Endothelial cell of umbilical vein (primary cell): ENCODE results near the gene FAM204A.

Experiments used
- EZH2 ChIP-seq: IDR thresholded peaks from 2 replicates; pipeline ENCODE4 v1.6.1; 2012; ENCODE audit warnings: borderline replicate concordance, low read depth, mild to moderate bottlenecking, moderate library complexity, low read length, inconsistent platforms; ENCODE audit not compliant: severe bottlenecking
- POLR2A ChIP-seq: IDR thresholded peaks from 2 replicates; pipeline ENCODE4 v1.6.1; 2012; ENCODE audit warnings: low read depth, mild to moderate bottlenecking, control low read depth, low read length
- POLR2AphosphoS5 ChIP-seq: IDR thresholded peaks from 2 replicates; pipeline ENCODE4 v1.6.1; 2012; ENCODE audit warnings: low read depth, mild to moderate bottlenecking, control low read depth, low read length, moderate library complexity; ENCODE audit not compliant: insufficient read depth
- TF ChIP-seq, protein P1 (sequence below), 2 donors: IDR thresholded peaks; 1 replicate in 1 of 2; 2 replicates in 1 of 2; pipeline ENCODE4 v1.5.1; 2011; ENCODE audit warnings: low read length in 2 of 2, mild to moderate bottlenecking in 2 of 2, moderate library complexity in 2 of 2, control low read depth in 1 of 2, inconsistent platforms in 1 of 2, low read depth in 1 of 2; ENCODE audit not compliant: insufficient read depth in 1 of 2; ENCODE audit errors: extremely low read depth in 1 of 2
- TF ChIP-seq, protein P2 (sequence below): IDR thresholded peaks from 2 replicates; pipeline ENCODE4 v1.6.1; 2011; ENCODE audit not compliant: insufficient read depth, insufficient read length

DNA sequence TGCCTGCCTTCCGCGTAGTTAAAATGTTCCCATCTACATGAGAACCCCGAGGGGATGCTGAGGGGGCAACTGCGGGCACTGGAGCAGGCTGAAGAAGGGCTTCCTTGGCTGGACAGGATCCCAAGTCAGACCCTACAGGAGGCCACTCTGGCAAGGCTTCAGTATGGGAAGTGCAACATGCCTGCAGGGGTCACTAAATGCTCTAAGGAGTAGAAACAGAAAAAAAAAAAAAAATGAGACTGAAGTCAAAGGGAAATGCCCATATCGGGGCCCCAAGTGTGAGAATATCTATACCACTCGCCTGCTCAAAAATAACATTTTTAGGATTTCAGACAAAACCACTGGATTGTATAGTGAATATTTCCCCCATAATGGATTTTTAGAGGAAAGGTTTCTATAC lies 33.5 kb downstream of the FAM204A start:
- TF ChIP-seq, protein P1, sequence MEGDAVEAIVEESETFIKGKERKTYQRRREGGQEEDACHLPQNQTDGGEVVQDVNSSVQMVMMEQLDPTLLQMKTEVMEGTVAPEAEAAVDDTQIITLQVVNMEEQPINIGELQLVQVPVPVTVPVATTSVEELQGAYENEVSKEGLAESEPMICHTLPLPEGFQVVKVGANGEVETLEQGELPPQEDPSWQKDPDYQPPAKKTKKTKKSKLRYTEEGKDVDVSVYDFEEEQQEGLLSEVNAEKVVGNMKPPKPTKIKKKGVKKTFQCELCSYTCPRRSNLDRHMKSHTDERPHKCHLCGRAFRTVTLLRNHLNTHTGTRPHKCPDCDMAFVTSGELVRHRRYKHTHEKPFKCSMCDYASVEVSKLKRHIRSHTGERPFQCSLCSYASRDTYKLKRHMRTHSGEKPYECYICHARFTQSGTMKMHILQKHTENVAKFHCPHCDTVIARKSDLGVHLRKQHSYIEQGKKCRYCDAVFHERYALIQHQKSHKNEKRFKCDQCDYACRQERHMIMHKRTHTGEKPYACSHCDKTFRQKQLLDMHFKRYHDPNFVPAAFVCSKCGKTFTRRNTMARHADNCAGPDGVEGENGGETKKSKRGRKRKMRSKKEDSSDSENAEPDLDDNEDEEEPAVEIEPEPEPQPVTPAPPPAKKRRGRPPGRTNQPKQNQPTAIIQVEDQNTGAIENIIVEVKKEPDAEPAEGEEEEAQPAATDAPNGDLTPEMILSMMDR (IDR thresholded peaks at IDR 0.05; ENCODE audit: extremely low read depth in 1 of 2, insufficient read depth in 1 of 2, low read depth in 1 of 2, low read length in 2 of 2), result no peak
- no peak for TF ChIP-seq POLR2A
- TF ChIP-seq EZH2, result no peak
- TF ChIP-seq, protein P2, sequence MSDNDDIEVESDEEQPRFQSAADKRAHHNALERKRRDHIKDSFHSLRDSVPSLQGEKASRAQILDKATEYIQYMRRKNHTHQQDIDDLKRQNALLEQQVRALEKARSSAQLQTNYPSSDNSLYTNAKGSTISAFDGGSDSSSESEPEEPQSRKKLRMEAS, result no peak
- TF ChIP-seq POLR2AphosphoS5, result no peak
